WTC11 (cell line): ENCODE data around the gene GJB3. TPM values are rescaled to one million over a fixed set of nuclear protein-coding genes. Genes with fewer than 3 reads are reported as not detected.
"Not testable (repeated sequence)": the region's sequence is repeated elsewhere in the genome, so short reads cannot be mapped to it uniquely, and the experiment has no call there.

Source experiments
- ATAC-seq: fragments of 200-7000 bp; cut with Tn5 transposase; 2 replicates; pipeline ENCODE4 v1.10.0; 2021; ENCODE audit warnings: mild to moderate bottlenecking, moderate library complexity
- CTCF ChIA-PET: fragments of 300-600 bp; sonication (Branson Sonifier 250); formaldehyde crosslinking; loops from one replicate; lab custom pipeline; 2021; ENCODE audit warnings: antibody characterized with exemption; lab: Charles Lee
- POLR2A ChIA-PET: fragments of 350-600 bp; sonication (Branson Sonifier 250); formaldehyde crosslinking; loops from one replicate; lab custom pipeline; 2021; ENCODE audit warnings: antibody characterized with exemption; lab: Charles Lee
- DNase-seq: peaks from one replicate; pipeline ENCODE4 v3.0.0; 2021; ENCODE audit warnings: low spot score
- H3K27ac Mint-ChIP-seq: 2 replicates; pipeline ENCODE4 v1.8.0; 2021; ENCODE audit warnings: mixed read lengths
- H3K27me3 Mint-ChIP-seq: 2 replicates; pipeline ENCODE4 v1.8.0; 2021; ENCODE audit warnings: low read depth, mild to moderate bottlenecking, moderate library complexity, mixed read lengths
- H3K36me3 Mint-ChIP-seq: 2 replicates; pipeline ENCODE4 v1.8.0; 2021; ENCODE audit warnings: mixed read lengths
- H3K4me1 Mint-ChIP-seq: 2 replicates; pipeline ENCODE4 v1.8.0; 2022; ENCODE audit warnings: mixed read lengths
- H3K4me3 Mint-ChIP-seq: 2 replicates; pipeline ENCODE4 v1.8.0; 2021; ENCODE audit warnings: mild to moderate bottlenecking, moderate library complexity, mixed read lengths
- H3K9me3 Mint-ChIP-seq: 2 replicates; pipeline ENCODE4 v1.8.0; 2021; ENCODE audit warnings: mixed read lengths
- GTF2I ChIP-seq: fragments of 250-450 bp; sonication (Bioruptor Pico); conservative IDR thresholded peaks from 2 replicates; pipeline ENCODE4 v1.4.0; 2021; ENCODE audit warnings: mild to moderate bottlenecking
- KAT7 ChIP-seq: sonication (generic); formaldehyde crosslinking; IDR thresholded peaks from 2 replicates; pipeline ENCODE4 v1.8.1; 2023; ENCODE audit warnings: missing genetic modification reagents, mild to moderate bottlenecking, borderline replicate concordance
- MLX ChIP-seq: sonication (generic); formaldehyde crosslinking; IDR thresholded peaks from 2 replicates; pipeline ENCODE4 v1.8.1; 2023; ENCODE audit warnings: mild to moderate bottlenecking, missing genetic modification reagents, moderate library complexity
- MYBL2 ChIP-seq: sonication (generic); formaldehyde crosslinking; IDR thresholded peaks from 2 replicates; pipeline ENCODE4 v1.8.1; 2023; ENCODE audit warnings: mild to moderate bottlenecking, moderate library complexity, missing genetic modification reagents
- NFATC4 ChIP-seq: fragments of 250-450 bp; sonication (Bioruptor Pico); IDR thresholded peaks from 2 replicates; pipeline ENCODE4 v1.9.0; 2021; ENCODE audit warnings: mild to moderate bottlenecking
- NR3C1 ChIP-seq: sonication (generic); formaldehyde crosslinking; conservative IDR thresholded peaks from 2 replicates; pipeline ENCODE4 v1.8.1; 2023; ENCODE audit warnings: low read depth, mild to moderate bottlenecking, missing genetic modification reagents
- PRDM15 ChIP-seq: sonication (generic); formaldehyde crosslinking; IDR thresholded peaks from 2 replicates; pipeline ENCODE4 v1.8.0; 2022; ENCODE audit warnings: missing genetic modification reagents
- SOX15 ChIP-seq: fragments of 250-450 bp; sonication (Bioruptor Pico); IDR thresholded peaks from 2 replicates; pipeline ENCODE4 v1.9.0; 2021; ENCODE audit warnings: mild to moderate bottlenecking
- SP1 ChIP-seq: sonication (generic); formaldehyde crosslinking; conservative IDR thresholded peaks from 2 replicates; pipeline ENCODE4 v1.8.1; 2022; ENCODE audit warnings: missing genetic modification reagents
- TP53 ChIP-seq: sonication (generic); formaldehyde crosslinking; IDR thresholded peaks from 2 replicates; pipeline ENCODE4 v1.8.1; 2023; ENCODE audit warnings: mild to moderate bottlenecking, missing genetic modification reagents
- ZBTB43 ChIP-seq: sonication (generic); formaldehyde crosslinking; IDR thresholded peaks from 2 replicates; pipeline ENCODE4 v1.8.1; 2023; ENCODE audit warnings: mild to moderate bottlenecking, missing genetic modification reagents
- ZMAT4 ChIP-seq: fragments of 250-450 bp; sonication (Bioruptor Pico); IDR thresholded peaks from 2 replicates; pipeline ENCODE4 v1.9.0; 2021; ENCODE audit warnings: mild to moderate bottlenecking
- ZNF121 ChIP-seq: sonication (generic); formaldehyde crosslinking; IDR thresholded peaks from 2 replicates; pipeline ENCODE4 v1.8.0; 2023; ENCODE audit warnings: missing genetic modification reagents
- ZNF396 ChIP-seq: fragments of 250-450 bp; sonication (Bioruptor Pico); IDR thresholded peaks from 2 replicates; pipeline ENCODE4 v1.8.0; 2021; ENCODE audit warnings: mild to moderate bottlenecking, moderate library complexity, borderline replicate concordance
- ZNF423 ChIP-seq: fragments of 250-450 bp; sonication (Bioruptor Pico); IDR thresholded peaks from 2 replicates; pipeline ENCODE4 v2.1.2; 2022; ENCODE audit warnings: mild to moderate bottlenecking, moderate library complexity
- total RNA-seq: library from RNA; stranded (reverse); gene quantifications from 3 replicates; pipeline ENCODE4 v1.2.3, GENCODE V29; 2021
- TF ChIP-seq, protein P1 (sequence below): sonication (generic); formaldehyde crosslinking; IDR thresholded peaks from 2 replicates; pipeline ENCODE4 v1.8.1; 2023; ENCODE audit warnings: mild to moderate bottlenecking, missing genetic modification reagents, borderline replicate concordance

Gene GJB3
- total RNA-seq, 1 experiment from 2014 or later: 0.46 TPM

DNA sequence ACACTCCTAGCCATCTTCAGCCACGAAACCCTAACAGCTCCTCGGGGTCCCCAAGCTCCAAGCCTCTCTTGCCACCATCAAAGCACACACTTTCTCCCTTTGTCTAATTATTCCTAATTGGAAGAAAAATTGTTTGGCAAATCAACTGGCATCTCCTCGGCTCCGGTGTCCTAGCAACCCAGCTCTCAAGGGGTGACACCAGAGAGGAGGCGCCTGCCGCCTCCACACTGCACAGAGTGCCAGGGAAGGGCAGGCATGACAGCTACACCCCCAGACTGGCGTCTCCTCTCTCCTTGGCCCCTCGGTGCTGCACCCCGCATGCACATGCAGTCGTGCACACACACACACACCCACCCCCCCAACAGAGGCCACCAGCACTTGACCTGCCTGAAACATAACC, 44.3 kb upstream of the GJB3 start:
- Mint-ChIP-seq H3K36me3 (no peaks in the 10 kb centered on the region), H3K4me1 (peaks cover 9% of the 10 kb centered on the region), H3K9me3 (no peaks in the 10 kb centered on the region), H3K4me3 (no peak overlapping the region), H3K27me3 (no peaks in the 10 kb centered on the region), H3K27ac (no peak overlapping the region)
- CTCF ChIA-PET: no interaction called here
- no peak for DNase-seq
- POLR2A ChIA-PET: no interaction called here
- no peak for TF ChIP-seq SP1 (CRISPR knock-in tag)
- no peak for TF ChIP-seq ZNF396 (CRISPR knock-in tag)
- TF ChIP-seq NR3C1 (CRISPR knock-in tag): no peak
- TF ChIP-seq ZNF423 (CRISPR knock-in tag): no peak
- no peak for TF ChIP-seq TP53 (CRISPR knock-in tag)
- ATAC-seq: no peak

- H3K36me3 Mint-ChIP-seq, ATAC-seq, H3K27me3 Mint-ChIP-seq, DNase-seq, H3K9me3 Mint-ChIP-seq, POLR2A ChIA-PET, H3K27ac Mint-ChIP-seq, H3K4me1 Mint-ChIP-seq, H3K4me3 Mint-ChIP-seq: not testable (repeated sequence)
- CTCF ChIA-PET: interaction anchor here (0.6 kb wide), 1 partner anchor 9 kb away, joined by 3 read pairs; no protein-coding TSS in a partner anchor
Observed at GRCh38 chr1:34737236-34737635, 43.8 kb upstream of the GJB3 start.

GRCh38 chr1:34739613-34740012, 41.4 kb upstream of the GJB3 start:
- DNase-seq (no peak), ATAC-seq (no peak)
- Mint-ChIP-seq H3K9me3 (no peaks in the 10 kb centered on the region), H3K36me3 (no peaks in the 10 kb centered on the region), H3K4me3 (no peak overlapping the region), H3K27ac (no peak overlapping the region), H3K4me1 (peaks cover 9% of the 10 kb centered on the region), H3K27me3 (peaks cover 8% of the 10 kb centered on the region)
- ChIA-PET CTCF (interaction anchor here (1.0 to 1.7 kb wide), 3 partner anchors 15 to 626 kb away, joined by 3 to 5 read pairs (median 4); partner anchors contain the start of gene GJB5), POLR2A (interaction anchor here (0.5 kb wide), 1 partner anchor 1119 kb away, joined by 3 read pairs; no protein-coding TSS in a partner anchor)
- TF ChIP-seq PRDM15 (peak; percentile 71), SP1 (CRISPR knock-in tag) (no peak)

GRCh38 chr1:34740161-34740868, 40.7 kb upstream of the GJB3 start:
- Mint-ChIP-seq H3K4me3 (no peak overlapping the region), H3K27ac (no peak overlapping the region), H3K4me1 (peaks cover 9% of the 10 kb centered on the region), H3K9me3 (no peaks in the 10 kb centered on the region), H3K27me3 (peaks cover 8% of the 10 kb centered on the region), H3K36me3 (no peaks in the 10 kb centered on the region)
- DNase-seq: peak; percentile 45
- peak; percentile 69 for ATAC-seq
- CTCF ChIA-PET: interaction anchor here (1.0 to 1.7 kb wide), 6 partner anchors 15 to 626 kb away, joined by 3 to 5 read pairs (median 3); partner anchors contain the start of gene GJB5
- POLR2A ChIA-PET: no interaction called here
- TF ChIP-seq MLX (CRISPR knock-in tag) (no peak), NR3C1 (CRISPR knock-in tag) (no peak), ZMAT4 (no peak), ZNF121 (CRISPR knock-in tag) (no peak), MYBL2 (no peak), NFATC4 (no peak), SOX15 (CRISPR knock-in tag) (no peak), ZBTB43 (no peak), GTF2I (CRISPR knock-in tag) (no peak), KAT7 (CRISPR knock-in tag) (no peak)
- TF ChIP-seq, protein P1, sequence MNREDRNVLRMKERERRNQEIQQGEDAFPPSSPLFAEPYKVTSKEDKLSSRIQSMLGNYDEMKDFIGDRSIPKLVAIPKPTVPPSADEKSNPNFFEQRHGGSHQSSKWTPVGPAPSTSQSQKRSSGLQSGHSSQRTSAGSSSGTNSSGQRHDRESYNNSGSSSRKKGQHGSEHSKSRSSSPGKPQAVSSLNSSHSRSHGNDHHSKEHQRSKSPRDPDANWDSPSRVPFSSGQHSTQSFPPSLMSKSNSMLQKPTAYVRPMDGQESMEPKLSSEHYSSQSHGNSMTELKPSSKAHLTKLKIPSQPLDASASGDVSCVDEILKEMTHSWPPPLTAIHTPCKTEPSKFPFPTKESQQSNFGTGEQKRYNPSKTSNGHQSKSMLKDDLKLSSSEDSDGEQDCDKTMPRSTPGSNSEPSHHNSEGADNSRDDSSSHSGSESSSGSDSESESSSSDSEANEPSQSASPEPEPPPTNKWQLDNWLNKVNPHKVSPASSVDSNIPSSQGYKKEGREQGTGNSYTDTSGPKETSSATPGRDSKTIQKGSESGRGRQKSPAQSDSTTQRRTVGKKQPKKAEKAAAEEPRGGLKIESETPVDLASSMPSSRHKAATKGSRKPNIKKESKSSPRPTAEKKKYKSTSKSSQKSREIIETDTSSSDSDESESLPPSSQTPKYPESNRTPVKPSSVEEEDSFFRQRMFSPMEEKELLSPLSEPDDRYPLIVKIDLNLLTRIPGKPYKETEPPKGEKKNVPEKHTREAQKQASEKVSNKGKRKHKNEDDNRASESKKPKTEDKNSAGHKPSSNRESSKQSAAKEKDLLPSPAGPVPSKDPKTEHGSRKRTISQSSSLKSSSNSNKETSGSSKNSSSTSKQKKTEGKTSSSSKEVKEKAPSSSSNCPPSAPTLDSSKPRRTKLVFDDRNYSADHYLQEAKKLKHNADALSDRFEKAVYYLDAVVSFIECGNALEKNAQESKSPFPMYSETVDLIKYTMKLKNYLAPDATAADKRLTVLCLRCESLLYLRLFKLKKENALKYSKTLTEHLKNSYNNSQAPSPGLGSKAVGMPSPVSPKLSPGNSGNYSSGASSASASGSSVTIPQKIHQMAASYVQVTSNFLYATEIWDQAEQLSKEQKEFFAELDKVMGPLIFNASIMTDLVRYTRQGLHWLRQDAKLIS (CRISPR knock-in tag): no peak
